Inferior parietal cortex (tissue), 1 donor: ENCODE results near the gene IL10.
"Not testable (repeated sequence)": the region's sequence is repeated elsewhere in the genome, so short reads cannot be mapped to it uniquely, and the experiment has no call there.

ENCODE experiments used
- DNase-seq: peaks from one replicate; pipeline ENCODE4 v3.0.0-alpha.2; 2016; ENCODE audit errors: extremely low spot score

IL10 gene

GRCh38 chr1:206765771-206766170, 6.5 kb downstream of the IL10 start:
- not testable (repeated sequence) for DNase-seq

GRCh38 chr1:206762741-206763364, 9.4 kb downstream of the IL10 start:
- not testable (repeated sequence) for DNase-seq

GRCh38 chr1:206761159-206761768, 11.0 kb downstream of the IL10 start:
- DNase-seq: no peak

GRCh38 chr1:206760590-206760989, 11.7 kb downstream of the IL10 start:
- no peak for DNase-seq

- no peak for DNase-seq
These were observed 14.6 kb downstream of the IL10 start for GRCh38 chr1:206757524-206758266.

- no peak for DNase-seq
These were observed 18.3 kb downstream of the IL10 start for GRCh38 chr1:206754011-206754410.

- DNase-seq: no peak
These were observed 19.2 kb downstream of the IL10 start for GRCh38 chr1:206753141-206753540.

GRCh38 chr1:206752481-206752880, 19.8 kb downstream of the IL10 start:
- no peak for DNase-seq

GRCh38 chr1:206751891-206752290, 20.4 kb downstream of the IL10 start:
- no peak for DNase-seq

GRCh38 chr1:206748348-206749030, 23.8 kb downstream of the IL10 start:
- no peak for DNase-seq

GRCh38 chr1:206745301-206745700, 27.0 kb downstream of the IL10 start:
- DNase-seq: no peak

GRCh38 chr1:206744683-206745082, 27.6 kb downstream of the IL10 start:
- no peak for DNase-seq

- no peak for DNase-seq
These were observed 29.4 kb downstream of the IL10 start for GRCh38 chr1:206742719-206743383.

GRCh38 chr1:206741142-206741701, 31.1 kb downstream of the IL10 start:
- DNase-seq: no peak

- DNase-seq: no peak
These were observed 32.8 kb downstream of the IL10 start for GRCh38 chr1:206739411-206740076.

- DNase-seq: no peak
These were observed 33.6 kb downstream of the IL10 start for GRCh38 chr1:206738370-206739366.

GRCh38 chr1:206737729-206738201, 34.5 kb downstream of the IL10 start:
- no peak for DNase-seq

GRCh38 chr1:206736878-206737728, 35.2 kb downstream of the IL10 start:
- no peak for DNase-seq
